Fibroblast of gingiva (primary cell): ENCODE measurements around the gene TMEM121B.

Experiments used
- DNase-seq: peaks from one replicate; pipeline ENCODE4 v3.0.0-alpha.2; 2011; ENCODE audit warnings: low read depth

TMEM121B gene

DNA sequence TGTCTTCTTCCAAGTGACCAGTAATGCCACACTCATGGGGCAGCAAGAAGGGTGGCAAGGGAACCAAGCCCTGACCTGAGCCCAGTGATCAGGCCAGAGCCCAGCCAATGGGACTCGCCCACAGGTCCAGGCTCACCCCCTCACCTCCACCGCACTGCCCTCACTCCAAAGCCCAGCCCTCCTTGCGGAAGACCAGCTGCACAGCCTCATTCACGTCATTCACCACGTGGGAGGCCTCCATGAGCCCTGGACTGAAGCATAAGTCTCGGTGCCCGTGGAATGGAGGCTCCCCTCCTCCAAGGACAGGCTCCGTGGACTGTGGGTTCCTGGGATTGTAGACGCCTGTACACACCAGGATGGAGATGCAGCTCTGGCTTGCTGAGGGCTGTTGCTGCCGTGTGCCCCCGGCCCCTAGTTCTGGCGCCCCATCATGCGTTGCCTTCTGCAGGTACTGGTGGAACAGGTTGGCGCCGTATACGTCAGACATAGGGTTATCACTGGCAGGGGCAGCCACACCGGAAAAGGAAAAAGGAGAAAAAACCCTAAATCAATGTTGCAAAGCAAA is 16.8 kb upstream of the TMEM121B start:
- DNase-seq: no peak

GRCh38 chr22:17137170-17137569 is 16.0 kb upstream of the TMEM121B start:
- no peak for DNase-seq

DNA sequence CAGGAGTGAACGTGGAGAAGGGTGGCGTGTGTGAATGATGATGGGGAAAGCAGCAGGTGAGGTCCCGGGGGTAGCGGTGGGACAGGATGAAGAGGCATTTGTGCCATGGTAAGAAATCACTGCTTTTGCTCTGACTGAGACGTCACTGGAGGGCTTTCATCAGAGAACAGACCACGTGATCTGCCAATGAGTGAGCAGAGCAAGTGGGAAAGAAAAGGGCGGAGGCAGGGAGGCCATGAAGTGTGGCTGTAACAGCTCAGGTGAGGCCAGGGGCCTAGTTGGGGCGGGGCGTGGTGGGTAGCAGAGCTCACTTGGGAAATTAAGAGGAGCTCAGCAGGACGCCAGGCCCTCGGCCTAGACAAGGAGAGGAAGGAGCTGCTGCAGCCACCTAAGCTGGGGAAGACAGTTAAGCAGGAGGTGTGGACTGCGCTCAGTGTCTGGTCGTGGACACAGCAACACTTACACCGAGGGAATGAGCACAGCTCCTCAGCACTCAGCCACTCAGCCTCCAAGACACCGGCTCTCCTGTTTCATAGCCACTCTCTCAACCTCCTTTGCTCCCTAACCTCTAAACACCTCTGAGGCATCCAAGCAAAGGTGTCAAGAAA is 14.1 kb upstream of the TMEM121B start:
- no peak for DNase-seq

GRCh38 chr22:17133137-17133536 is 12.0 kb upstream of the TMEM121B start:
- no peak for DNase-seq

GRCh38 chr22:17132112-17132511 is 11.0 kb upstream of the TMEM121B start:
- DNase-seq: no peak

DNA sequence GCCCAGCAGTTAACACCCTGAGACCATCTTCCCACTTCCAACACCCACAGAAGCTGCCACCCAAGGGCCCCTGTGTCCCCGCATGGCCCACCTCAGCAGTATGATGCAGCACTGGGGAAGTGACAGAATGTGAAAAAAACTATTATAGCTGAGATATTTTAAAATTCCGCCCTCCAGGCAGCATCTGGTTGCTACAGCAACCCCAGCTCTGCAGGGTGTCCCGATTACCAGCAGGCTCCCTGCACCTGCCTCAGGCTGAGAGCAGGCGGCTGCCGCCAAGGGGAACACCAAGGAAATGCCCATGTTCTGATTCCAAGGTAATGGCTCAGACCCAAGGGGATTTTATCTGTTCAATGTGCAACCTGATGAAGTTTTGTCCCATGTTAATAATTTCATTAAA is 10.5 kb upstream of the TMEM121B start:
- DNase-seq: no peak

DNA sequence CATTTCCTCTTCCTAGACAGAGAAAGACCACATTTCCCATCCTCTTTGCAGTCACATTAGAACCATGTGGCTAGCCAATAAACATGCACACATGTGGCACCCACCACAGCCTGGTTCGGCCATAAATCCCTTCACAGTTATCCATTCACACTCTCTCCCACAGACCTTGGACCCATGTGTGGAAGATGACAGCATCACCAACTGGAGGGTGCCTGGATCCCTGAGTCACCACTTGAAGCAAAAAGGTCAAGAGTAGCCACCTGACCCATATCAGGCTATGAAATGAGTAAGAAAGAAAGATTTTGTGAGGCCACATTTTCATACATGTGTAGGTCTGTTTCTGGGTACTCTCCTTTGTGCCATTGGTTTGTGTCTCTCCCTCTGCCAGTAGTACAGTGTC is 9.0 kb upstream of the TMEM121B start:
- DNase-seq: no peak

- DNase-seq: no peak
Measured at GRCh38 chr22:17120711-17121232, 388 bp downstream of the TMEM121B start.

- no peak for DNase-seq
Measured at GRCh38 chr22:17120281-17120680, 879 bp downstream of the TMEM121B start.

GRCh38 chr22:17119481-17120202 is 1.5 kb downstream of the TMEM121B start:
- DNase-seq: no peak

DNA sequence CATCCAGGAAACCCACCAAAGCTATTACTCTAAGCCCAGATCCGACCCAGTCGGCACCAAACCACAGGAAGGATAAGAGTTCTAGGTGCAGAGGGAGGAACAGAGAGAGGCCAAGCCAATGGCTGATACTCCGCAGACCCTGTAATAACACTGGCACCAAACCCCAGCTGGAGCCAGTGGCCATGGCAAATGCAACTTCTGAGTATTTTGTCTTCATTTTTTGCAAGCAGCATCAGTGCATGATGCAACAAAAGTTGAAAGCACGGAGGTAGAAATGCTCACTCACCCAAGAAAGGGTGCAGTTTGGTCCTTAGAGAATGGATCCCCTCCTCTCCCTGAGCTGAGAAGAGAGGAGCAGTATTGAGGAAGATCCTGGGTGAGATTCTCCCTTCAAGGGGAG is 2.8 kb downstream of the TMEM121B start:
- no peak for DNase-seq

DNA sequence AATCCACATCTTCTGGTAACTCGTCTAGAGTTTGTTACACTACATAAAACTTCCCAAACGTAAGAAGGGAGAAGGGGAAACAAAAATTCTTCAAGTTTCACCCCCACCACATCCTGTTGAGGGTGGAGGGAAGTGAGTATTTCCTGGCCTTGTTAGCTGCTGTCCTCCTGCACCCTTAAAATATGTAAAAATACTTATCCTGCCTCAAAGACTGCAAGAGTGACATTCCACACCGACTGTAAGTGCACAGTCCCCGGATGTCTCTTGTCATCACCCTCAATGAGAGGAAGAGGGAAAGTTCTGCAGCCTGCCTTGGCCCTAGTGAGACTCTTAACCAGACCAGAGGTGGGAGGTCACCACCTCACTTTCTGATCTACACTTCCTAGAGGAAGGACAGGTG is 3.3 kb downstream of the TMEM121B start:
- no peak for DNase-seq

DNA sequence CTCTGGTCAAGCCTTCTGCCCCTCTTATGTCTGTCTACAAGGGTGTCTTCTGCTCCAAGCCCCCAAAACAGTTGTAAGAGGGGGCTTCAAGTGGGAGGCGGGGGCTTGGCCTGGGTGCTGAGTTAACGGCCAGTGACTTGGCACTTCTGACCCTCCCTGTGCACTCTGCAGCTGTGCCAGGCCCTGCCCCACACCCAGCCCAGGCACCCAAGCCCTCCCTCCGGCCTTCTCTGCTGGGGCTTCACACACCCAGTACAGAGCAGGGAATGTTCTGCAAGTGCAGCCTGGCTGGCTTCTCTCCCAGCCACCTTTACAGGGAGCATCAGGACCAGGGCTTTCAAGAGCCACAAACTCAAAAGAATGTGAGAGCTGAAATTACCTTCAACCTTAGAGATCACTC is 3.8 kb downstream of the TMEM121B start:
- no peak for DNase-seq

- no peak for DNase-seq
Measured at GRCh38 chr22:17116572-17117330, 4.4 kb downstream of the TMEM121B start.

DNA sequence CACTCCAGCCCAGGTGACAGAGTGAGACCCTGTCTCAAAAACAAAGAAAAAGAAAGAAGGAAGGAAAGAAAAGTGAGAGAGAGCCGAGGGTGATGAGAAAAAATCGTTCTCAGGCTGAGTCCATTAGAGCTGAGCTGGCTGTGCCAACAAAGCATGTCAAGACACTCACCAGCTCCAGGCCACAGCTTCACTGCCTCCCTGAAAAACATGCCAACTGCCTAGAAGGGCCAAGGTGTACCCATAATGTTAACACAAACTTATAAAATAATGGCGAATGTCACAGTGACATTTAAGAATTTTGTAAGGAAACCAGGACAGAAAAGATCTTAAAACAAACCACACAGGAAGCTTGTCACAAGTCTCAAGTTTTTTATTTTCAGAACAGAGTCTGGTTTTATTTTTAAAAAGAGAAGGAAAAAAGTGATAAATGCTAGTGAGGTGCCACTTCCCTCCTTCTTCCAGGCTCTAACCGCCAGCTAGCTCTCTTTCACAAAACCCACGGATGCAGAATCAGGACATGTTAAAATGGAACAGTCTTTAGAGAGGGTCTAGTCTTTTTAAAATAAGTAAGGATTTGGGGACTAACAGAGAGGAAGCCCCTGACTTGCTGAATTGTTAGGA is 5.1 kb downstream of the TMEM121B start:
- DNase-seq: no peak

- DNase-seq: no peak
Measured at GRCh38 chr22:17115236-17115635, 5.9 kb downstream of the TMEM121B start.

DNA sequence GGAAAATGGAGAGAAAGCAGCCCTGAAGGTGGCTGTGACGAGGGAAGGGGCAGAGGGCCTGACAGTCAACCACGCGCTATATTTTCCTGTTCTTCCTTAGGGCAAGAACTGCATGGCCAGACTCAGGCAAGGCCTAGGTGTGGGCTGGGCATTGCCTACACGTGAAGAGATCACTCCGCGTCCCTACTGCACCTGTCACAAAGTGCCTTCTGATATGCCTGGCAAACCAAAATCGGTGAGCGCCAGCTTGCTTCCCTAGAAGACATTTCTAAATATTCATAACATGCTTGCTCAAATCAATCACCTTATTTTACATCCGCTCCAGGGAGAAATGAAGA is 6.3 kb downstream of the TMEM121B start:
- DNase-seq: no peak

- no peak for DNase-seq
Measured at GRCh38 chr22:17114173-17114897, 6.8 kb downstream of the TMEM121B start.

GRCh38 chr22:17113600-17113999 is 7.6 kb downstream of the TMEM121B start:
- DNase-seq: no peak

DNA sequence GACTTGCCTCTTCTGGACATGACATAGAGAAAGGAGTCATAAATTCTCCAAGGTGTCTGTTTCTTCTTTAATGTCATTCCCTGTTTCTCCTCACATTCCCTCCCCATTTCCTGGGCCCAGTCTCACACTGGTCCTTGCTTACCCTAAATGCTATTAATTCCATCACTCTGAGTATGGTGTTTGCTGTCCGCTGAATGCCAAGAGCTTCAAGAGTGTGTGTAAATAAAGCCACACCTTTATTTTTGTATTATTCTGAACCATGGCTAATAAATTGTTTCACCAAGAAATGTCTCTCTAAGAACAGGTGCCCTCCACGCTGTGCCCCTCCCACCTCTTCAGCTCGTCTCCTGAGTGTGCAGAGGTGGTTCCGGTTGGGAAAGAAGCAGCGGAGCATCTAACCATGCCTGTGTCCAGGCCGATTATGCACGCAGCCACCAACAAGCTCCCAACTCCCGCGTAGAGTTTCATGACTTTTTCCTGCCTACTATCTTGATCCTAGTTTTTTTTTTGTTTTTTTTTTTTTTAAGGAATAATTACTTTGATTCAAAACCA is 8.6 kb downstream of the TMEM121B start:
- no peak for DNase-seq

DNA sequence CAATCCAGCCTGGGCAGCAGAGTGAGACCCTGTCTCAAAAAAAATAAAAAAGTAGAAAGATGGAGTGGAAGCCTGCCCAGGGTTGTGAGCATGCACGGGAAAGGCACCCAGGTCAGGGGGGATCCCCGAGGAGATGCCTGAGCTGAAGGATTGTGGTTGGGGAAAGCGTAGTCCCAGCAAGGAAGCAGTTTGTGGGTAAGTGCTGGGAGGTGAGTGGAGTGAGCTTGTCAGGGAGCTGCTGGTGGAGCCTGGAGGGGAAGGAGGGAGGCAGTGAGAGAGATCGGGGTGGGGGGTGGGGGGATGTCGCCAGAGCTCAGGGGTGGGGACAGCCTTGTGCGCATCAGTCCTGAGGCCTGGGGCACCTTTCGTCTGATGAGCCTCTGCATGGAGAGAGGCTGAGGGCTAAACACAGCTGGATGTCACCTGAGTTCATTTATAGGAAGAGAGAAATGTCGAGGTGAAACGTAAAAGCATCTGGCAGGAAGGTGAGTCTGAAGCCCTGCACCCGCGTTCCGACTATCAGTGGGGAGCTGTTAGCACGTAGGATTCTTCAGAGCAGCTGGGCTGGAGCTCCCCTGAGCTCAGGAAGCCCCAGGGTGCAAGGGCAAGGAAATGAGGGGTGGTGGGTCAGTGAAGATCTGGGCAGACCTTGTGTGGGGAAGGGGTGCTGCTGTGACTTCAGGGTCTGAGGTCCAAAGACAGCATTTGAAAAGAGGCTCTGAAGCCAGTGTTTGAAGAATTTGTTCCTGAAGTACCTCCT is 10.2 kb downstream of the TMEM121B start:
- DNase-seq: no peak
